ENCODE results near the gene ZNF69.
"Not testable (repeated sequence)": the region's sequence is repeated elsewhere in the genome, so short reads cannot be mapped to it uniquely, and the experiment has no call there.

The ZNF69 gene

DNA sequence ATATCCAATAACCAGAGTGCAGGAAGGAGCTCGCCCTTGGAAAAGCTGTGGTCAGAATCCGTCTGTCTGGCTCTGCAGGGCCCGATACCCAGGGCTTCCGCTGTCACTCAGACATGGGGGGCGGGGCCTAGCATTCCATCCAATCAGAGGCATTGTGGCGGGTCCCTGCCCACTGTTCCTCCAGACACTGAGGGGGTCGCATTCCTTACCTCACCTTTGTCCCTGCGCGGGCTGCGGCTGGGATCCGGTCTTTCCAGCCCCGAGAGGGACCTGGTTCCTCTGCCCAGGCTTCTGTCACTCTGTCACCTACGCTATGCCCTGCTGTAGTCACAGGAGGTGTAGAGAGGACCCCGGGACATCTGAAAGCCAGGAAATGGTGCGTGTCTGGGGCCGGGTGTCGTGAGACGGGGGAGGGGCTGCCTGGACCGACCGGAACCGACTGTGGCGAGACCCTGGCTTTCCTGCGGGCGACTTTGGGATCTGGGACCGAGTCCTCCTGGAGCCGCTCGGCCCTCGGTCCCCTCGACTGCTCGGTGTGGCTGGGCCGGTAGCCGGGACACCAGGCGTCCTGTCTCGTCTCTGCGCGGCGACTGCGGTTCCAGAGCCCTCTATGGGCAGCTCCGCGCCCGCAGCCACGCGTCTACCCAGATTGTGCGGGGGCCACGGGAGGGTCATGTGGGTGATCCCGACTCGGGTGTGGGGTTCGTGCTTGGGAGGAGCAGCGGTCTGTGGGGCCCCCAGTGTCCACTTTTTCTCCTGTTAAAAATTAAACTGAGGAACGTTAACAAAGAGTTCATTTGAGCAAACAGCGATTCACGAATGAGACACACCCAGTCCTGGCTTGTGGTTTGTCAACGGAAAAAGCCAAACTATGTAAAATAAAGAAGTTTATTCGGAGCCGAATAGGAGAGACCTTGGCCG, at the start of gene ZNF69:
Gene ZNF69, plus strand, starts transcription at position 172 of the 921 bp plus-strand sequence. Its CDS starts 142 bp downstream, at position 314.
- Histone ChIP-seq H3K9me3 (replicated peaks in 1 of 11) (peaks cover 30 to 53% (median 39%) of the 10 kb centered on the region in 11 experiments), H3K36me3 (peaks cover 4 to 35% (median 25%) of the 10 kb centered on the region in 11 experiments), H3K27me3 (no peaks in the 10 kb centered on the region), H4K20me1 (no peaks in the 10 kb centered on the region), H3K4me3 (peak within 1 kb of the TSS; percentile 68 to 93 (median 83)), H3K9ac (peak within 1 kb of the TSS; percentile 78 to 93 (median 85)), H3K4me1 (peaks cover 19 to 39% (median 30%) of the 10 kb centered on the region in 10 experiments), H3K4me2 (peak within 1 kb of the TSS; percentile 81 to 98 (median 90)), H3K27ac (peak within 1 kb of the TSS; percentile 51 to 93 (median 86); a peak in 21 of 22 replicates)
- TF ChIP-seq Cebpa-rat (IDR thresholded peaks at IDR 0.05), result no peak

DNA sequence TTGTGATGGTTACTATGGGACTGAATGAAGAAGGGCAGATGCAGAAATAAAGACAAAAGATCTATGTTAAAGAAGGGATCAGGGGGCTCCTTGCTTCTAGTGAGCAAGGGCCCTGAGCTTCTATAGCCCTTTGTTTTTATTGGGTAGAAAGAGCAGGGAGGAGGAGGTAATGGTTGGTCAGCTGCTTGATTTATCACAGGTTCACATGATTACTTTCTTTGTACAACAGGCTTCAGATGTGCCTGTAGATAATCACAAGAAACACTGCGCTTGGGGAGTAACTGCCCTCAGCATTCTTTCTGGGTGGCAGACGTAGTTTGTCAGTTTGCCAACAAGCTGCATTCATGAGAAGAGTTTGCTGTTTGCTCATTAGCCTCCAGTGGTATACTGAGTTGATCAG, 43.9 kb upstream of the ZNF69 start:
- Histone ChIP-seq H3K9me3 (replicated peaks in 1 of 11) (peaks cover 0 to 46% (median 4%) of the 10 kb centered on the region in 11 experiments; a peak in 8 of 22 replicates), H3K36me3 (no peaks in the 10 kb centered on the region), H3K4me1 (peaks cover 7 to 9% (median 8%) of the 10 kb centered on the region in 10 experiments; a peak in 19 of 20 replicates), H3K27me3 (no peaks in the 10 kb centered on the region), H3K9ac (no peak overlapping the region), H4K20me1 (no peaks in the 10 kb centered on the region; a peak in 1 of 22 replicates), H3K4me3 (no peak overlapping the region), H3K27ac (no peak overlapping the region), H3K4me2 (no peak overlapping the region)
- TF ChIP-seq Cebpa-rat (IDR thresholded peaks at IDR 0.05), result no peak

- not testable (repeated sequence) for H3K4me3 ChIP-seq, H3K27ac ChIP-seq, H3K9ac ChIP-seq, H4K20me1 ChIP-seq, H3K27me3 ChIP-seq
- Histone ChIP-seq H3K4me1 (peaks cover 23 to 28% (median 25%) of the 10 kb centered on the region in 10 experiments), H3K4me2 (peak overlapping the region in 8 of 11 experiments; percentile 73 to 88 (median 85); a peak in 13 of 22 replicates), H3K36me3 (peaks cover 16 to 26% (median 23%) of the 10 kb centered on the region in 11 experiments), H3K9me3 (replicated peaks in 1 of 11) (peaks cover 22 to 39% (median 23%) of the 10 kb centered on the region in 11 experiments)
Measured at GRCh38 chr19:11847615-11848014, 40.0 kb upstream of the ZNF69 start.

GRCh38 chr19:11848200-11848593, 39.4 kb upstream of the ZNF69 start:
- no peak for TF ChIP-seq Cebpa-rat (IDR thresholded peaks at IDR 0.05)
- Histone ChIP-seq H3K4me3 (peak overlapping the region; percentile 72 to 91 (median 78)), H3K27me3 (no peaks in the 10 kb centered on the region), H3K4me2 (peak overlapping the region; percentile 73 to 90 (median 86)), H3K27ac (peak overlapping the region in 5 of 11 experiments; percentile 86 to 97 (median 91); a peak in 8 of 22 replicates), H3K36me3 (peaks cover 22 to 31% (median 28%) of the 10 kb centered on the region in 11 experiments), H3K4me1 (peaks cover 23 to 28% (median 25%) of the 10 kb centered on the region in 10 experiments), H4K20me1 (peaks cover 0 to 9% (median 6%) of the 10 kb centered on the region in 11 experiments; a peak in 8 of 22 replicates), H3K9ac (peak overlapping the region in 9 of 11 experiments; percentile 83 to 95 (median 87); a peak in 13 of 22 replicates), H3K9me3 (replicated peaks in 1 of 11) (peaks cover 27 to 45% (median 29%) of the 10 kb centered on the region in 11 experiments)

DNA sequence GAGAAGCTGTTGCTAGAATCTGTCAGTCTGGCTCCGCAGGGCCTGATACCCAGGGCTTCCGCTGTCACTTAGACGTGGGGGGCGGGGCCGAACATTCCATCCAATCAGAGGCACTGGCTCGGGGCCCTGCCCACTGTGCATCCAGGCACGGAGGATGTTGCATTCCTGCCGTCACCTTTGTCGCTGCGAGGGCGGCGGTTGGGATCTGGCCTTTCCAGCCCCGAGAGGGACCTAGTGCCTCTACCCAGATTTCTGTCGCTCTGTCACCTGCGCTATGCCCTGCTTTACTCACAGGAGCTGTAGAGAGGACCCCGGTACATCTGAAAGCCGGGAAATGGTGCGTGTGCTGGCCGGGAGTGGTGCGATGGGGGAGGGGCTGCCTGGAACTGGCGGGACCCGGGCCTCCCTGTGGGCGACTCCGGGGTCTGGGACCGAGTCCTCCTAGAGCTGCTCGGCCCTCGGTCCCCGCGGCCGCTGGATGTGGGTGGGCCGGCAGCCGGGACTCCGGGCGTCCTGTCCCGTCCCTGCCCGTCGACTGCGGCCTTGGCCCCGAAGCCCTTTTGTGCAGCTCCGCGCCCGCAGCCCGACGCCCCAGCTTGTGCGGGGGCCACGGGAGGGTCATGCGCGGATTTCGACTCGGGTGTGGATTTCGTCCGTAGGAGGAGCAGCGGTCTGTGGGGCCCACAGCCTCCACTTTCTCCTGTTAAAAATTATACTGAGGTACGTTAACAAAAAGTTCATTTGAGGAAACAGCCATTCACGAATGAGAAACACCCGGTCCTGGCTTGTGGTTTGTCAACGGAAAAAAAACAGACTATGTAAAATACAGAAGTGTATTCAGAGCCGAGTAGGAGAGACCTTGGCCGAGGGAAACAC, 38.8 kb upstream of the ZNF69 start, which contains the start of gene ZNF439:
Gene ZNF439, plus strand, starts transcription at position 133 of the 876 bp plus-strand sequence. Its CDS starts 142 bp downstream, at position 275.
- Histone ChIP-seq H3K4me3 (peak within 1 kb of the TSS; percentile 72 to 91 (median 78)), H3K9me3 (replicated peaks in 1 of 11) (peaks cover 34 to 51% (median 35%) of the 10 kb centered on the region in 11 experiments), H4K20me1 (peaks cover 0 to 9% (median 6%) of the 10 kb centered on the region in 11 experiments; a peak in 8 of 22 replicates), H3K4me2 (peak within 1 kb of the TSS; percentile 73 to 90 (median 86)), H3K9ac (peak within 1 kb of the TSS; percentile 78 to 95 (median 85)), H3K27ac (peak within 1 kb of the TSS; percentile 54 to 97 (median 90); a peak in 21 of 22 replicates), H3K27me3 (no peaks in the 10 kb centered on the region), H3K4me1 (peaks cover 23 to 28% (median 25%) of the 10 kb centered on the region in 10 experiments), H3K36me3 (peaks cover 28 to 38% (median 35%) of the 10 kb centered on the region in 11 experiments)
- no peak for TF ChIP-seq Cebpa-rat (IDR thresholded peaks at IDR 0.05)

DNA sequence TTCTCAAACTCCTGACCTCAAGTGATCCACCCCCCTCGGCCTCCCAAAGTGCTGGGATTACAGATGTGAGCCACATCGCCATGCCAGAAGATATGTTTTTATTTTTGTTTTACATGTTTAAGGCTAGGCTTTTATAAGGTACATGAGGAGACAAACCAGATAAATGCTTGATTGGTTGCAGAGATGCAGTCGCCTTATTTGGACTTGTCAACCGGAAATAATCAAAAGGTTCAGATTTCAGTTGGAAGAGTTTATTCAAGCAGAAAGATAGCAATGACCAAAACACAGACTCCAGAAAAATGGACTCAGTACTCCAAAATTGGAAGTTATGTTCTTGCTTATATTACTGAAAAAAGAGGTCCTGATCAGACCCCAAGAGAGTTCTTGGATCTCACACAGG, 37.3 kb upstream of the ZNF69 start:
- Histone ChIP-seq H3K4me2 (peak overlapping the region; percentile 73 to 90 (median 86)), H3K4me1 (peaks cover 23 to 28% (median 25%) of the 10 kb centered on the region in 10 experiments), H3K9ac (peak overlapping the region in 9 of 11 experiments; percentile 78 to 95 (median 85); a peak in 15 of 22 replicates), H3K4me3 (peak overlapping the region; percentile 72 to 91 (median 78); a peak in 19 of 20 replicates), H3K36me3 (peaks cover 43 to 52% (median 49%) of the 10 kb centered on the region in 11 experiments), H3K27ac (peak overlapping the region in 7 of 11 experiments; percentile 7 to 97 (median 91); a peak in 11 of 22 replicates), H3K9me3 (replicated peaks in 1 of 11) (peaks cover 48 to 57% (median 50%) of the 10 kb centered on the region in 11 experiments)
- not testable (repeated sequence) for H4K20me1 ChIP-seq, H3K27me3 ChIP-seq

DNA sequence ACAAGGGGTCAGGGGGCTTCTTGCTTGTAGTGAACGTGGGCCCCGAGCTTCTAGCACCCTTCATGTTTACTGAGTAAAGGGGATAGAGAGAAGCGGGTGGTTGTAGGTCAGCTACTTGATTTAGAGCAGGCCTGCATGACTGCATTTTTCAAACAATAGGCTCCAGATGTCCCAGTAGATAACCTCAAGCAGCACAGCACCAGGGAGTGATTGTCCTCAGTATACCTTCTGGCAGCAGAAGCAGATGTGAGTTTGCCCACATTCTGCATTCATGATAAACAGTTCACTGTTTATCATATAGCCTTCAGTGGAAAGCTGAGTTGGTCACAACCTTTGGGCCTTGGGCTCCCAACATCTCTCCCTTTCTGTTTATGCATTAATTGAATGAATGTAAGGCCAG, 34.2 kb upstream of the ZNF69 start:
- Histone ChIP-seq H3K9ac (no peak overlapping the region), H3K27ac (no peak overlapping the region), H3K4me1 (peaks cover 16 to 21% (median 18%) of the 10 kb centered on the region in 10 experiments), H4K20me1 (peaks cover 0 to 9% (median 6%) of the 10 kb centered on the region in 11 experiments; a peak in 8 of 22 replicates), H3K36me3 (peaks cover 72 to 82% (median 80%) of the 10 kb centered on the region in 11 experiments), H3K27me3 (no peaks in the 10 kb centered on the region), H3K4me3 (peak overlapping the region in 7 of 10 experiments; percentile 2 to 75 (median 28); a peak in 7 of 20 replicates), H3K9me3 (replicated peaks in 1 of 11) (peaks cover 78 to 85% (median 80%) of the 10 kb centered on the region in 11 experiments), H3K4me2 (no peak overlapping the region)
- no peak for TF ChIP-seq Cebpa-rat (IDR thresholded peaks at IDR 0.05)

Data from BLaER1 treated with 17β-estradiol and CSF1 and Interleukin-3, amounts not matched to agents 10 nM and 100 nM (cell line).